GM12878 (cell line): Measurements from ENCODE around the gene ZNF232. TPM values are rescaled to one million over a fixed set of nuclear protein-coding genes. Genes with fewer than 3 reads are reported as not detected.

Experiments used
- ATAC-seq: fragments of 200-7000 bp; cut with Tn5 transposase; 3 replicates; pipeline ENCODE4 v1.9.1; 2020; ENCODE audit warnings: mild to moderate bottlenecking, moderate library complexity
- BruUV-seq: library from RNA; stranded (reverse); fragments of 400-500 nt; replicated peaks from 2 replicates; lab custom pipeline; 2021; lab: Mats Ljungman, UMichigan
- CTCF ChIA-PET: fragments of 300-600 bp; sonication (Branson Sonifier 250); formaldehyde crosslinking; extraction: SDS; loops from one replicate; lab custom pipeline; 2021; ENCODE audit warnings: inconsistent platforms; lab: Yijun Ruan, JAX
- POLR2A ChIA-PET: fragments of 350-600 bp; formaldehyde crosslinking; extraction: SDS; loops from one replicate; lab custom pipeline; 2021; ENCODE audit warnings: inconsistent platforms; lab: Charles Lee
- RAD21 ChIA-PET: fragments of 300-600 bp; sonication (Branson Sonifier 250); formaldehyde crosslinking; loops from one replicate; lab custom pipeline; 2023; ENCODE audit warnings: antibody characterized with exemption; ENCODE audit not compliant: unreplicated experiment; lab: Charles Lee
- SMC1A ChIA-PET: fragments of 300-600 bp; sonication (Branson Sonifier 250); formaldehyde crosslinking; loops from one replicate; lab custom pipeline; 2023; ENCODE audit not compliant: unreplicated experiment, uncharacterized antibody; lab: Charles Lee
- DNase-seq: peaks from one replicate; pipeline ENCODE4 v3.0.0-alpha.2; 2011; ENCODE audit warnings: low read depth, low spot score
- FAIRE-seq: peaks from 3 replicates; lab custom pipeline; 2011; peaks lifted over from hg19 to GRCh38; lab: Jason Lieb, UNC
- H2AFZ ChIP-seq: 2 replicates; pipeline ENCODE4 v1.6.0; 2011; ENCODE audit warnings: low read depth, low read length, control low read depth; ENCODE audit not compliant: control insufficient read depth
- H3K27ac ChIP-seq: 2 replicates; pipeline ENCODE4 v1.5.1; 2011; ENCODE audit warnings: control low read depth; ENCODE audit not compliant: control insufficient read depth, insufficient read depth
- H3K27me3 ChIP-seq, 2 experiments: replicated peaks in 1 of 2; 2 replicates each; pipeline versions ENCODE4 v1.6.0 to v1.6.1; 2011; ENCODE audit warnings: low read length in 1 of 2; ENCODE audit not compliant: control insufficient read depth in 2 of 2, insufficient read depth in 2 of 2
- H3K36me3 ChIP-seq, 2 experiments: 2 replicates each; pipeline ENCODE4 v1.5.1; 2011; ENCODE audit warnings: low read length in 1 of 2; ENCODE audit not compliant: control insufficient read depth in 2 of 2, insufficient read depth in 2 of 2
- H3K4me1 ChIP-seq: 2 replicates; pipeline ENCODE4 v1.6.1; 2011; ENCODE audit warnings: mild to moderate bottlenecking, low read length, moderate library complexity, mixed read lengths; ENCODE audit not compliant: control insufficient read depth, insufficient read depth
- H3K4me2 ChIP-seq: 2 replicates; pipeline ENCODE4 v1.6.0; 2011; ENCODE audit warnings: control low read depth; ENCODE audit not compliant: control insufficient read depth, insufficient read depth
- H3K4me3 ChIP-seq: fragments of 200-600 bp; sonication (generic); 2 replicates; pipeline ENCODE4 v1.5.1; 2016
- H3K79me2 ChIP-seq: 2 replicates; pipeline ENCODE4 v1.6.0; 2011; ENCODE audit warnings: low read length; ENCODE audit not compliant: control insufficient read depth, insufficient read depth
- H3K9ac ChIP-seq: 2 replicates; pipeline ENCODE4 v1.8.0; 2011; ENCODE audit warnings: low read length, control low read depth, mixed read lengths; ENCODE audit not compliant: control insufficient read depth, insufficient read depth
- H3K9me3 ChIP-seq: replicated peaks from 3 replicates; pipeline ENCODE4 v1.5.1; 2011; ENCODE audit warnings: mild to moderate bottlenecking, low read length; ENCODE audit not compliant: control insufficient read depth, insufficient read depth
- H4K20me1 ChIP-seq: 2 replicates; pipeline ENCODE4 v1.6.0; 2011; ENCODE audit not compliant: control insufficient read depth, insufficient read depth
- BHLHE40 ChIP-seq, 2 experiments: fragments of 450-650 bp in 1 of 2; IDR thresholded peaks; 2 replicates each; pipeline ENCODE4 v1.6.1; 2011 to 2017; ENCODE audit warnings: low read depth in 2 of 2, borderline replicate concordance in 1 of 2, improper control_type of control experiment in 1 of 2, low read length in 1 of 2, mild to moderate bottlenecking in 1 of 2
- CHD2 ChIP-seq: IDR thresholded peaks from 2 replicates; pipeline ENCODE4 v1.6.1; 2011; ENCODE audit warnings: low read depth, low read length, improper control_type of control experiment, borderline replicate concordance
- ETV6 ChIP-seq, 2 experiments: fragments of 450-650 bp in 1 of 2; IDR thresholded peaks in 1 of 2; conservative IDR thresholded peaks in 1 of 2; 2 replicates each; pipeline ENCODE4 v1.6.1; 2014; ENCODE audit warnings: antibody characterized with exemption in 1 of 2, borderline replicate concordance in 1 of 2, low read depth in 1 of 2, mild to moderate bottlenecking in 1 of 2, moderate library complexity in 1 of 2
- IKZF1 ChIP-seq: fragments of 450-650 bp; conservative IDR thresholded peaks from 2 replicates; pipeline ENCODE4 v1.6.1; 2017; ENCODE audit warnings: antibody characterized with exemption, mild to moderate bottlenecking
- KDM1A ChIP-seq: fragments of 200-600 bp; sonication (generic); IDR thresholded peaks from 2 replicates; pipeline ENCODE4 v1.6.1; 2016; ENCODE audit warnings: borderline replicate concordance
- MEF2A ChIP-seq: IDR thresholded peaks from 2 replicates; pipeline ENCODE4 v1.6.1; 2011; ENCODE audit warnings: low read depth, mild to moderate bottlenecking, low read length, moderate library complexity; ENCODE audit not compliant: insufficient read depth
- MYC ChIP-seq: IDR thresholded peaks from 2 replicates; pipeline ENCODE4 v1.6.1; 2011; ENCODE audit warnings: mild to moderate bottlenecking, low read length, moderate library complexity, inconsistent platforms; ENCODE audit not compliant: insufficient read depth, insufficient replicate concordance, insufficient read length, severe bottlenecking
- PAX8 ChIP-seq: fragments of 450-650 bp; IDR thresholded peaks from 2 replicates; pipeline ENCODE4 v1.6.1; 2017; ENCODE audit warnings: mild to moderate bottlenecking, moderate library complexity
- RELA ChIP-seq: fragments of 450-650 bp; IDR thresholded peaks from 2 replicates; pipeline ENCODE4 v1.8.0; 2014; ENCODE audit warnings: borderline replicate concordance; ENCODE audit not compliant: partially characterized antibody
- TCF3 ChIP-seq: IDR thresholded peaks from 2 replicates; pipeline ENCODE4 v1.6.1; 2012; ENCODE audit warnings: low read depth, mild to moderate bottlenecking, low read length, borderline replicate concordance; ENCODE audit not compliant: insufficient read depth
- ZNF217 ChIP-seq: fragments of 450-650 bp; IDR thresholded peaks from 2 replicates; pipeline ENCODE4 v1.6.1; 2017; ENCODE audit warnings: antibody characterized with exemption, mild to moderate bottlenecking
- ZZZ3 ChIP-seq: IDR thresholded peaks from 2 replicates; pipeline ENCODE4 v1.6.1; 2011; ENCODE audit warnings: low read depth; ENCODE audit not compliant: control insufficient read depth, insufficient read length
- WGBS: methylation state at CpG from one replicate; pipeline ENCODE4 v1.1.6; 2016; ENCODE audit warnings: low lambda C conversion rate; ENCODE audit not compliant: insufficient replicate concordance, insufficient coverage; ENCODE audit errors: missing lambda C conversion rate; 5-methylcytosine and 5-hydroxymethylcytosine counted together
- in situ Hi-C: fragments of 300-500 bp; cut with MboI; formaldehyde crosslinking; loops from 9 replicates; pipeline ENCODE4 v1.14.3; 2018; ENCODE audit warnings: mixed read lengths
- intact Hi-C: fragments of 100-400 bp; cut with micrococcal nuclease; formaldehyde crosslinking; loops from one replicate; pipeline ENCODE4 v1.14.2; 2022; ENCODE audit not compliant: unreplicated experiment
- polyA plus RNA-seq, 11 experiments: library from polyadenylated mRNA; depleted of rRNA in 4 of 11; unstranded in 6 of 11; stranded (reverse) in 5 of 11; fragments of >200 nt; fragmentation: Nextera tagmentation in 4 of 11; fragmentation: Illumina TruSeq in 1 of 11; extraction: Ambion mirVana in 4 of 11; extraction: Trizol in 1 of 11; gene quantifications; 1 replicate in 1 of 11; 2 replicates in 10 of 11; pipeline versions ENCODE4 v1.2.1 to v1.2.3, GENCODE V29; 2011 to 2016; ENCODE audit warnings: inconsistent platforms in 2 of 11, missing spikeins in 2 of 11, low read depth in 1 of 11
- total RNA-seq, 4 experiments: library from RNA; depleted of rRNA in 3 of 4; stranded (reverse); fragments of >200 nt in 3 of 4; fragmentation: Illumina TruSeq in 1 of 4; extraction: Trizol in 1 of 4; gene quantifications; 2 replicates each; pipeline versions ENCODE4 v1.2.1 to v1.2.3, GENCODE V29; 2013 to 2021
- TF ChIP-seq, protein P1 (sequence below): fragments of 450-650 bp; IDR thresholded peaks from 2 replicates; pipeline ENCODE4 v1.6.1; 2018; ENCODE audit warnings: mild to moderate bottlenecking, low read depth, moderate library complexity; ENCODE audit not compliant: partially characterized antibody
- TF ChIP-seq, protein P2 (sequence below): fragments of 450-650 bp; IDR thresholded peaks from 2 replicates; pipeline ENCODE4 v1.6.1; 2014; ENCODE audit warnings: mild to moderate bottlenecking

Gene ZNF232
- total and polyA plus RNA-seq, 10 of the 15 experiments (the other 5 are each of a cell fraction or from before 2014, with no cell fraction given) = 10.1 to 15.7 (median 12.9) TPM

DNA sequence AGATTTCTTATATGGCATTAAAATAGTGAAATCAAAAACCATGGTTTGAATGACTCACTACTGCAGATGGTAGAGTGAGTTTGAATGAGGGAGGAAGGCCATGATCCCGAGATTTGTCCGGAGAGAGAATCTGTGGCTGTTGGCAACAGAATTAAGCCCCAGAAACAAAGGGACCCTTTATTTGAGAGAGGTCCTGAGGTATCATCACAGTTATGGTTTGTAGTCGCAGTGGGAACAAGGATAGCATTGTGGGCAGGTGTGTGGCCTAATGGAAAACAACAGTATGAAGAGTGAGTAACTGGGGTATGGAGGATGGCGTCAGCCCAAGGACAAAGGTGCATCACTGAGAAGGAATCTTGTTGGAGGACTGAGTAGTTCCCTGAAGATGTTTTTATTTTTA, 42.0 kb downstream of the ZNF232 start:
- H3K9me3 ChIP-seq = no peaks in the 10 kb centered on the region
- SMC1A ChIA-PET = no interaction called here
- in situ Hi-C loops = loop anchor here (5.0 kb wide), 1 partner anchor 87 kb away; no protein-coding TSS in a partner anchor
- no peak overlapping the region for H3K27ac ChIP-seq
- H3K27me3 ChIP-seq = no peaks in the 10 kb centered on the region; a peak in 1 of 4 replicates
- no peak for DNase-seq
- RAD21 ChIA-PET = no interaction called here
- POLR2A ChIA-PET = no interaction called here
- H2AFZ ChIP-seq = no peak overlapping the region
- no peaks in the 10 kb centered on the region for H4K20me1 ChIP-seq
- H3K4me2 ChIP-seq = no peak overlapping the region
- FAIRE-seq = no peak
- no peaks in the 10 kb centered on the region for H3K79me2 ChIP-seq
- intact Hi-C loops = no loop called here
- no peak for ATAC-seq
- no peaks in the 10 kb centered on the region for H3K36me3 ChIP-seq
- H3K9ac ChIP-seq = no peak overlapping the region
- no peaks in the 10 kb centered on the region for H3K4me1 ChIP-seq
- H3K4me3 ChIP-seq = no peak overlapping the region
- WGBS = 66% methylated on average over 4 of the region's 4 CpGs
- no TSS peak for BruUV-seq
- TF ChIP-seq ZZZ3 (no peak), ZNF217 (no peak), MYC (no peak), RELA (no peak), MEF2A (no peak)
- CTCF ChIA-PET = no interaction called here

DNA sequence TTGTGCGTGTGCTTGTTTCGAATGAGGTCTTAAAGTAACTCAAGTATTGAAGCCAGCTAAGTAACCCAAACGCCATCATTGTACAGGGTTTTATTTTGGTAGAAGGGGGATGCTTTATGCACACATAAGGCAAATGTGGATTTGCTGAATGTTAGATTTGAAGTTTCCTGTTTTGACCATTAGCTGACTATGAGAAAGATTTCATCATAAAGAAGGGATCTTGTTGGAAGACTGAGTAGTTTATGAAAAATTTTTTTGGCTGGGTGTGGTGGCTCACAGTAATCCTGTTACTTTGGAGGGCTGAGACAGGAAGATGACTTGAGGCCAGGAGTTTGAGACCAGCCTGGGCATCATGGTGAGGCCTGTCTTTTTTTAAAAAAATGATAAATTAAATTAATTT, 43.4 kb downstream of the ZNF232 start:
- no peak for DNase-seq
- H2AFZ ChIP-seq = no peak overlapping the region
- no peaks in the 10 kb centered on the region for H3K4me1 ChIP-seq
- intact Hi-C loops (no loop called here), in situ Hi-C loops (loop anchor here (5.0 kb wide), 1 partner anchor 86 kb away; no protein-coding TSS in a partner anchor)
- RAD21 ChIA-PET = interaction anchor here (1.2 kb wide), 1 partner anchor 36 kb away, joined by 4 read pairs; no protein-coding TSS in a partner anchor
- no peaks in the 10 kb centered on the region; a peak in 1 of 4 replicates for H3K27me3 ChIP-seq
- ATAC-seq = no peak
- POLR2A ChIA-PET = no interaction called here
- no peaks in the 10 kb centered on the region for H3K9me3 ChIP-seq
- SMC1A ChIA-PET = no interaction called here
- H3K9ac ChIP-seq = no peak overlapping the region
- H4K20me1 ChIP-seq = no peaks in the 10 kb centered on the region
- H3K4me2 ChIP-seq = no peak overlapping the region
- H3K27ac ChIP-seq = no peak overlapping the region
- 93% methylated on average over 3 of the region's 3 CpGs for WGBS
- no peaks in the 10 kb centered on the region for H3K79me2 ChIP-seq
- CTCF ChIA-PET = interaction anchor here (1.7 kb wide), 1 partner anchor 159 kb away, joined by 4 read pairs; no protein-coding TSS in a partner anchor
- BruUV-seq = no TSS peak
- no peaks in the 10 kb centered on the region for H3K36me3 ChIP-seq
- no peak for FAIRE-seq
- H3K4me3 ChIP-seq = no peak overlapping the region
- TF ChIP-seq, protein P1, sequence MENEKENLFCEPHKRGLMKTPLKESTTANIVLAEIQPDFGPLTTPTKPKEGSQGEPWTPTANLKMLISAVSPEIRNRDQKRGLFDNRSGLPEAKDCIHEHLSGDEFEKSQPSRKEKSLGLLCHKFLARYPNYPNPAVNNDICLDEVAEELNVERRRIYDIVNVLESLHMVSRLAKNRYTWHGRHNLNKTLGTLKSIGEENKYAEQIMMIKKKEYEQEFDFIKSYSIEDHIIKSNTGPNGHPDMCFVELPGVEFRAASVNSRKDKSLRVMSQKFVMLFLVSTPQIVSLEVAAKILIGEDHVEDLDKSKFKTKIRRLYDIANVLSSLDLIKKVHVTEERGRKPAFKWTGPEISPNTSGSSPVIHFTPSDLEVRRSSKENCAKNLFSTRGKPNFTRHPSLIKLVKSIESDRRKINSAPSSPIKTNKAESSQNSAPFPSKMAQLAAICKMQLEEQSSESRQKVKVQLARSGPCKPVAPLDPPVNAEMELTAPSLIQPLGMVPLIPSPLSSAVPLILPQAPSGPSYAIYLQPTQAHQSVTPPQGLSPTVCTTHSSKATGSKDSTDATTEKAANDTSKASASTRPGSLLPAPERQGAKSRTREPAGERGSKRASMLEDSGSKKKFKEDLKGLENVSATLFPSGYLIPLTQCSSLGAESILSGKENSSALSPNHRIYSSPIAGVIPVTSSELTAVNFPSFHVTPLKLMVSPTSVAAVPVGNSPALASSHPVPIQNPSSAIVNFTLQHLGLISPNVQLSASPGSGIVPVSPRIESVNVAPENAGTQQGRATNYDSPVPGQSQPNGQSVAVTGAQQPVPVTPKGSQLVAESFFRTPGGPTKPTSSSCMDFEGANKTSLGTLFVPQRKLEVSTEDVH = no peak
- TF ChIP-seq IKZF1 (no peak), ETV6 (conservative IDR thresholded peaks at IDR 0.05 in 1 of 2, IDR thresholded peaks at IDR 0.05 in 1 of 2; ENCODE audit: borderline replicate concordance in 1 of 2, low read depth in 1 of 2) (no peak), CHD2 (no peak), PAX8 (no peak), BHLHE40 (IDR thresholded peaks at IDR 0.05; ENCODE audit: borderline replicate concordance in 1 of 2, low read depth in 2 of 2, low read length in 1 of 2) (no peak), TCF3 (no peak), KDM1A (no peak)
- TF ChIP-seq, protein P2, sequence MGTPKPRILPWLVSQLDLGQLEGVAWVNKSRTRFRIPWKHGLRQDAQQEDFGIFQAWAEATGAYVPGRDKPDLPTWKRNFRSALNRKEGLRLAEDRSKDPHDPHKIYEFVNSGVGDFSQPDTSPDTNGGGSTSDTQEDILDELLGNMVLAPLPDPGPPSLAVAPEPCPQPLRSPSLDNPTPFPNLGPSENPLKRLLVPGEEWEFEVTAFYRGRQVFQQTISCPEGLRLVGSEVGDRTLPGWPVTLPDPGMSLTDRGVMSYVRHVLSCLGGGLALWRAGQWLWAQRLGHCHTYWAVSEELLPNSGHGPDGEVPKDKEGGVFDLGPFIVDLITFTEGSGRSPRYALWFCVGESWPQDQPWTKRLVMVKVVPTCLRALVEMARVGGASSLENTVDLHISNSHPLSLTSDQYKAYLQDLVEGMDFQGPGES = no peak
